ENCODE results near the gene SCN5A. TPM values are rescaled to one million over a fixed set of nuclear protein-coding genes. Genes with fewer than 3 reads are reported as not detected.

SCN5A gene
- total RNA-seq, 1 donor from 2014 or later = not detected

- ATAC-seq (ENCODE audit: low read depth) = no peak
- H3K9me3 Mint-ChIP-seq = no peaks in the 10 kb centered on the region
- POLR2A ChIA-PET = no interaction called here
- intact Hi-C loops (cut with micrococcal nuclease) = no loop called here
- no peak for DNase-seq
- H3K4me3 Mint-ChIP-seq = no peak overlapping the region
- TF ChIP-seq, protein P1, sequence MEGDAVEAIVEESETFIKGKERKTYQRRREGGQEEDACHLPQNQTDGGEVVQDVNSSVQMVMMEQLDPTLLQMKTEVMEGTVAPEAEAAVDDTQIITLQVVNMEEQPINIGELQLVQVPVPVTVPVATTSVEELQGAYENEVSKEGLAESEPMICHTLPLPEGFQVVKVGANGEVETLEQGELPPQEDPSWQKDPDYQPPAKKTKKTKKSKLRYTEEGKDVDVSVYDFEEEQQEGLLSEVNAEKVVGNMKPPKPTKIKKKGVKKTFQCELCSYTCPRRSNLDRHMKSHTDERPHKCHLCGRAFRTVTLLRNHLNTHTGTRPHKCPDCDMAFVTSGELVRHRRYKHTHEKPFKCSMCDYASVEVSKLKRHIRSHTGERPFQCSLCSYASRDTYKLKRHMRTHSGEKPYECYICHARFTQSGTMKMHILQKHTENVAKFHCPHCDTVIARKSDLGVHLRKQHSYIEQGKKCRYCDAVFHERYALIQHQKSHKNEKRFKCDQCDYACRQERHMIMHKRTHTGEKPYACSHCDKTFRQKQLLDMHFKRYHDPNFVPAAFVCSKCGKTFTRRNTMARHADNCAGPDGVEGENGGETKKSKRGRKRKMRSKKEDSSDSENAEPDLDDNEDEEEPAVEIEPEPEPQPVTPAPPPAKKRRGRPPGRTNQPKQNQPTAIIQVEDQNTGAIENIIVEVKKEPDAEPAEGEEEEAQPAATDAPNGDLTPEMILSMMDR (IDR thresholded peaks at IDR 0.05) = no peak
- H3K27me3 Mint-ChIP-seq = peaks cover 2% of the 10 kb centered on the region
- CTCF ChIA-PET = interaction anchor here (1.4 kb wide), 1 partner anchor 10 kb away, joined by 4 read pairs; no protein-coding TSS in a partner anchor
- no peaks in the 10 kb centered on the region for H3K36me3 Mint-ChIP-seq (ENCODE audit: low read depth)
- H3K27ac Mint-ChIP-seq = no peak overlapping the region
- H3K4me1 Mint-ChIP-seq = no peaks in the 10 kb centered on the region
Measured at GRCh38 chr3:38641461-38642110, 7.9 kb downstream of the SCN5A start.

GRCh38 chr3:38640661-38641452 is 8.6 kb downstream of the SCN5A start:
- Mint-ChIP-seq H3K27ac (no peak overlapping the region), H3K27me3 (peaks cover 2% of the 10 kb centered on the region), H3K4me3 (no peak overlapping the region), H3K9me3 (no peaks in the 10 kb centered on the region), H3K4me1 (no peaks in the 10 kb centered on the region), H3K36me3 (ENCODE audit: low read depth) (no peaks in the 10 kb centered on the region)
- intact Hi-C loops (cut with micrococcal nuclease) = no loop called here
- TF ChIP-seq, protein P1 (IDR thresholded peaks at IDR 0.05) = no peak
- CTCF ChIA-PET = no interaction called here
- POLR2A ChIA-PET = no interaction called here
- DNase-seq = no peak
- no peak for ATAC-seq (ENCODE audit: low read depth)

- TF ChIP-seq, protein P1 (IDR thresholded peaks at IDR 0.05) = no peak
- peaks cover 2% of the 10 kb centered on the region for H3K27me3 Mint-ChIP-seq
- H3K36me3 Mint-ChIP-seq (ENCODE audit: low read depth) = no peaks in the 10 kb centered on the region
- CTCF ChIA-PET = no interaction called here
- intact Hi-C loops (cut with micrococcal nuclease) = no loop called here
- H3K27ac Mint-ChIP-seq = no peak overlapping the region
- H3K9me3 Mint-ChIP-seq = no peaks in the 10 kb centered on the region
- ATAC-seq (ENCODE audit: low read depth) (no peak), DNase-seq (no peak)
- POLR2A ChIA-PET = no interaction called here
- no peak overlapping the region for H3K4me3 Mint-ChIP-seq
- H3K4me1 Mint-ChIP-seq = no peaks in the 10 kb centered on the region
Measured at GRCh38 chr3:38638354-38638753, 11.1 kb downstream of the SCN5A start.

- Mint-ChIP-seq H3K9me3 (no peaks in the 10 kb centered on the region), H3K36me3 (ENCODE audit: low read depth) (no peaks in the 10 kb centered on the region), H3K4me3 (no peak overlapping the region), H3K4me1 (no peaks in the 10 kb centered on the region), H3K27ac (no peak overlapping the region), H3K27me3 (peaks cover 2% of the 10 kb centered on the region)
- POLR2A ChIA-PET = no interaction called here
- ATAC-seq (ENCODE audit: low read depth) (no peak), DNase-seq (no peak)
- TF ChIP-seq, protein P1 (IDR thresholded peaks at IDR 0.05) = no peak
- CTCF ChIA-PET = no interaction called here
- intact Hi-C loops (cut with micrococcal nuclease) = no loop called here
Measured at GRCh38 chr3:38637906-38638305, 11.6 kb downstream of the SCN5A start.

DNA sequence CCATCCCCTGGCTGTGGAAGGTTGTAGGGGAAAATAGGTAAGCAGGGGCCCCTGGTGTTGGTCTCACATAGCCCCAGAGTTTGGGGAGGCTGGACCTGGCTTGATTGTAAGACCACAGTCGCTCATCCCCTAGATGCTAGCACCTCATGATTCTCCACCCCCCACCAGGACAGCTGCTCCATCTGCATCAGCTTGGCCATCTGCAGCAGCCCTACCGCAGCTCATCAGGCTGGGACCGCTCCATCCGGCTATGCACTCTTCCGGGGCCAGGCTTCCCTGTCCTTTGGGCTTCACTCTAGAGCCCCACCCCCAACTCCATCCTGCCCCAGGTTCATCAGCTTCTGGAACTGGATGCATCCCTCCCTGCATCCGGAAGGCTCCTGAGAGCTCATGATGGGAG is 12.6 kb downstream of the SCN5A start:
- TF ChIP-seq, protein P1 (IDR thresholded peaks at IDR 0.05) = no peak
- Mint-ChIP-seq H3K27ac (no peak overlapping the region), H3K9me3 (no peaks in the 10 kb centered on the region), H3K4me3 (no peak overlapping the region), H3K36me3 (ENCODE audit: low read depth) (no peaks in the 10 kb centered on the region), H3K4me1 (no peaks in the 10 kb centered on the region), H3K27me3 (no peaks in the 10 kb centered on the region)
- ATAC-seq (ENCODE audit: low read depth) = no peak
- no peak for DNase-seq
- POLR2A ChIA-PET = no interaction called here
- CTCF ChIA-PET = no interaction called here
- intact Hi-C loops (cut with micrococcal nuclease) = no loop called here
